GM10248 (cell line): ENCODE results near the gene LRRC59.

Source experiments
- CTCF ChIA-PET: fragments of 300-600 bp; sonication (Branson Sonifier 250); formaldehyde crosslinking; extraction: SDS; loops from one replicate; lab custom pipeline; 2021; ENCODE audit warnings: antibody characterized with exemption; lab: Yijun Ruan, JAX
- POLR2A ChIA-PET: fragments of 350-650 bp; sonication (Branson Sonifier 250); formaldehyde crosslinking; extraction: SDS; loops from one replicate; lab custom pipeline; 2020; ENCODE audit warnings: antibody characterized with exemption; lab: Yijun Ruan, JAX
- DNase-seq: peaks from one replicate; pipeline ENCODE4 v3.0.0; 2012; ENCODE audit errors: extremely low spot score
- CTCF ChIP-seq: IDR thresholded peaks from 2 replicates; pipeline ENCODE4 v1.5.1; 2012; ENCODE audit warnings: mild to moderate bottlenecking, low read depth; ENCODE audit errors: extremely low read depth, missing control alignments, control extremely low read depth

Gene LRRC59

GRCh38 chr17:50364061-50364458, 33.3 kb downstream of the LRRC59 start:
- CTCF ChIA-PET: interaction anchor here (0.7 to 3.5 kb wide), 5 partner anchors 33 to 164 kb away, joined by 3 to 59 read pairs (median 13); partner anchors contain the start of genes COL1A1 and LRRC59
- DNase-seq: no peak
- POLR2A ChIA-PET: no interaction called here
- TF ChIP-seq CTCF: no peak

DNA sequence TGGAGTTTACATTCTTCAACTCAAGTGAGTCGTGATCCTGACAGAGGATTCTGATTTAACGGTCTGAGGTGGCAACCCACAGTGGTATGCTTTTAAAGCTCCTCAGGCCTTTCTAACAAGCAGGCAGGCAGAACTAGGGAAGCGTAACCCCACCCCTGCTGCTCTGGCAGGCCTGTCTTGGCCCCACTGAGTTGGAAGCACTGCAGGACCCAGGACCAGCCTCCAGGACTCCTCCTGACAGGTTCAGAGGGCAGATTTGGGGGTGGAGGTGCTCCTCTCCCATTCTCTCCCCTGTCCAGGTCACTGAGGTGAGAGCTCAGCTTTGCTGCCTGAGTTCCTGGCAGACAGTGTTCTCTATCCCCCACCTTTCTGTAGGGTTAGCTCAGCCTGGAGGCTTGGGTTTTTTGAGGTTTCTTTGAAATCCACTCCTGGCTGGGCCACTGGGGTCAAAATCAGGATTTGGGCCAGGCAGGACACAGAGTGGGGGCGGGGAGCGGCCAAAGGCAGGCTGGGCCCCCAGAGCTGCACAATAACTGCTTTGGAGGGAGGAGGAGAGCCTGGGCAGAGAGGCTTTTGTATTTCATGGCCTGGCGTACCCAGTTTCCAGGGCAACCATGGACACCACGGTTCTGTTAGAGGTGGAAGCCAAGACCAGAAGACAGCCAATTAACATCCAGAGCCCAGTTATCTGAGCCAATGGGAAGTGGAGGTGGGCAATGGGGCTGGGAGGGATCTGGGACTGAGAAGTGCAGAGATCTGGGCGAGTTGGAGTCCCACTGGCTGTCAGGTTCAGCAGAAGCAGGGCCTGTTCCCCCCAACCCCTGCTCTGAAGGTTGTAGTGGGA, 33.9 kb downstream of the LRRC59 start:
- no peak for TF ChIP-seq CTCF
- ChIA-PET POLR2A (no interaction called here), CTCF (interaction anchor here (0.9 to 5.6 kb wide), 12 partner anchors 8 to 162 kb away, joined by 3 to 66 read pairs (median 13); partner anchors contain the start of genes ACSF2, COL1A1, EME1 and LRRC59)
- DNase-seq: no peak

GRCh38 chr17:50362661-50363060, 34.7 kb downstream of the LRRC59 start:
- no peak for DNase-seq

GRCh38 chr17:50361561-50362480, 35.5 kb downstream of the LRRC59 start:
- DNase-seq: peak; percentile 85
- peak; percentile 66 for TF ChIP-seq CTCF
- POLR2A ChIA-PET: interaction anchor here (0.6 to 0.8 kb wide), 2 partner anchors 10 kb away, joined by 4 to 8 read pairs; no protein-coding TSS in a partner anchor
- CTCF ChIA-PET: interaction anchor here (0.7 to 5.6 kb wide), 32 partner anchors 9 to 268 kb away, joined by 3 to 66 read pairs (median 4); partner anchors contain the start of genes ACSF2, COL1A1, EME1 and LRRC59

More at GRCh38 chr17:50362661-50363060, 34.7 kb downstream of the LRRC59 start:
- ChIA-PET POLR2A (interaction anchor here (0.8 kb wide), 1 partner anchor 10 kb away, joined by 4 read pairs; no protein-coding TSS in a partner anchor), CTCF (interaction anchor here (0.7 to 5.6 kb wide), 29 partner anchors 9 to 267 kb away, joined by 3 to 66 read pairs (median 5); partner anchors contain the start of genes ACSF2, COL1A1, EME1 and LRRC59)
- TF ChIP-seq CTCF: no peak

DNA sequence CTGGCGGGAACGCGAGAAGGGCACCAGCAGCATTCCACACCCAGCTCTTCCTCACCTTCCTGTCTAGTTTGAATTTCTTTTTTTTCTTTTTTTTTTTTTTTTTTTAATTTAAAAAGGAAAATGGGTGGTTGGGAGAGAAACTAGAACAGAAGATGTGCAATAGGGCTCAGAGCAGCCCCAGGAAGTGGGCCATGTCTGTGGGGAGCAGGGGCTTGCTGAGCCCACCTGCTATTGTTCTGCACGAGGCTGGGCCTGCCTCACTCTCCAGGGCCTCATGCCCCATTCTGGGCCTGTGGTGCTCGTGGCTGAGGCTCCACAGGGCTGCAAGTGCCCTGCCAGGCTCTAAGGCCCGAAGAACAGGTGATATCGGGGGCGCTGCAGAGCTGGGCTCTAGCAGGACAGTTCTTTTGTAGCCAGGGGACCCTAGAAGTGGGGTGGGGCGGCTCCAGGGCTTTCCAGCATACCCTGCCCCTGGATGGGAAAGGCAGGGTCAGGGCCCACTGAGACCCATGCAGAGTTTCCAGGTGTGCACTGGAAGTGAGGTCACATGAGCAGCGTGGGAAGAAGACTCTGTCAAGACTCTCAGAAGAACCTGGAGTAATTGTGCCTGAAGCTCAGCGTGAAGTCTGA, 36.7 kb downstream of the LRRC59 start:
- TF ChIP-seq CTCF: no peak
- ChIA-PET CTCF (interaction anchor here (0.7 to 5.6 kb wide), 12 partner anchors 11 to 334 kb away, joined by 3 to 66 read pairs (median 8); partner anchors contain the start of genes EME1, LRRC59, MRPL27 and XYLT2), POLR2A (interaction anchor here (0.6 kb wide), 2 partner anchors 16 to 573 kb away, joined by 3 to 7 read pairs; no protein-coding TSS in a partner anchor)
- no peak for DNase-seq
